ENCODE data around the gene ODAD3. TPM values are rescaled to one million over a fixed set of nuclear protein-coding genes. Genes with fewer than 3 reads are reported as not detected.
"Not testable (repeated sequence)": the region's sequence is repeated elsewhere in the genome, so short reads cannot be mapped to it uniquely, and the experiment has no call there.

Gene ODAD3
- total RNA-seq, 2 donors from 2014 or later = 0.22 TPM; not detected in 1

GRCh38 chr19:11475861-11476260 lies 40.9 kb upstream of the ODAD3 start:
- no peak overlapping the region for H3K9ac ChIP-seq (ENCODE audit: low read depth in 2 of 2, low read length in 2 of 2)
- peaks cover 17% of the 10 kb centered on the region for H3K27me3 ChIP-seq
- H3K9me3 ChIP-seq = no peaks in the 10 kb centered on the region
- no peak for DNase-seq
- H3K27ac ChIP-seq = no peak overlapping the region
- no peak for TF ChIP-seq CTCF (IDR thresholded peaks at IDR 0.05)
- intact Hi-C loops (cut with DNase I) = no loop called here
- peaks cover 5% of the 10 kb centered on the region for H3K4me1 ChIP-seq
- H3K36me3 ChIP-seq = no peaks in the 10 kb centered on the region
- no peak overlapping the region for H3K4me3 ChIP-seq

GRCh38 chr19:11475343-11475742 lies 40.4 kb upstream of the ODAD3 start:
- DNase-seq; H3K27ac ChIP-seq; H3K9me3 ChIP-seq; intact Hi-C loops (cut with DNase I); H3K4me1 ChIP-seq; H3K4me3 ChIP-seq; H3K9ac ChIP-seq (ENCODE audit: low read depth in 2 of 2, low read length in 2 of 2); H3K36me3 ChIP-seq: not testable (repeated sequence)
- peaks cover 12% of the 10 kb centered on the region for H3K27me3 ChIP-seq

- H3K36me3 ChIP-seq = no peaks in the 10 kb centered on the region
- H3K9me3 ChIP-seq = no peaks in the 10 kb centered on the region
- no peak for TF ChIP-seq CTCF (IDR thresholded peaks at IDR 0.05)
- intact Hi-C loops (cut with DNase I) = no loop called here
- H3K4me3 ChIP-seq = no peak overlapping the region
- no peak overlapping the region for H3K27ac ChIP-seq
- no peaks in the 10 kb centered on the region for H3K27me3 ChIP-seq
- no peak for DNase-seq
- H3K4me1 ChIP-seq = no peaks in the 10 kb centered on the region
- H3K9ac ChIP-seq (ENCODE audit: low read depth in 2 of 2, low read length in 2 of 2) = no peak overlapping the region
Observed at GRCh38 chr19:11473725-11474124, 38.8 kb upstream of the ODAD3 start.

- H3K9ac ChIP-seq (ENCODE audit: low read depth in 2 of 2, low read length in 2 of 2); H3K9me3 ChIP-seq; H3K27ac ChIP-seq; DNase-seq; H3K36me3 ChIP-seq; H3K4me3 ChIP-seq; H3K4me1 ChIP-seq; intact Hi-C loops (cut with DNase I); H3K27me3 ChIP-seq: not testable (repeated sequence)
Observed at GRCh38 chr19:11468266-11468845, 33.4 kb upstream of the ODAD3 start.

- no peaks in the 10 kb centered on the region for H3K9me3 ChIP-seq
- H3K4me3 ChIP-seq = no peak overlapping the region
- no peaks in the 10 kb centered on the region for H3K27me3 ChIP-seq
- H3K4me1 ChIP-seq = no peaks in the 10 kb centered on the region
- intact Hi-C loops (cut with DNase I) = no loop called here
- no peaks in the 10 kb centered on the region for H3K36me3 ChIP-seq
- TF ChIP-seq CTCF (IDR thresholded peaks at IDR 0.05) = no peak
- no peak for DNase-seq
- H3K27ac ChIP-seq = no peak overlapping the region
- no peak overlapping the region for H3K9ac ChIP-seq (ENCODE audit: low read depth in 2 of 2, low read length in 2 of 2)
Observed at GRCh38 chr19:11465600-11465999, 30.7 kb upstream of the ODAD3 start.

- H3K4me1 ChIP-seq = no peaks in the 10 kb centered on the region
- DNase-seq = no peak
- H3K4me3 ChIP-seq = no peak overlapping the region
- H3K27me3 ChIP-seq = no peaks in the 10 kb centered on the region
- no peak overlapping the region for H3K27ac ChIP-seq
- no peak overlapping the region for H3K9ac ChIP-seq (ENCODE audit: low read depth in 2 of 2, low read length in 2 of 2)
- no peaks in the 10 kb centered on the region for H3K36me3 ChIP-seq
- intact Hi-C loops (cut with DNase I) = no loop called here
- TF ChIP-seq CTCF (IDR thresholded peaks at IDR 0.05) = no peak
- no peaks in the 10 kb centered on the region for H3K9me3 ChIP-seq
Observed at GRCh38 chr19:11464333-11465265, 29.7 kb upstream of the ODAD3 start.
